ENCODE measurements around the gene RPIA. TPM values are rescaled to one million over a fixed set of nuclear protein-coding genes. Genes with fewer than 3 reads are reported as not detected.

Gene RPIA
- total and polyA plus RNA-seq, 2 of the 13 experiments (the other 11 are each of a cell fraction or from before 2014, with no cell fraction given) = 13.3 to 23.9 TPM

DNA sequence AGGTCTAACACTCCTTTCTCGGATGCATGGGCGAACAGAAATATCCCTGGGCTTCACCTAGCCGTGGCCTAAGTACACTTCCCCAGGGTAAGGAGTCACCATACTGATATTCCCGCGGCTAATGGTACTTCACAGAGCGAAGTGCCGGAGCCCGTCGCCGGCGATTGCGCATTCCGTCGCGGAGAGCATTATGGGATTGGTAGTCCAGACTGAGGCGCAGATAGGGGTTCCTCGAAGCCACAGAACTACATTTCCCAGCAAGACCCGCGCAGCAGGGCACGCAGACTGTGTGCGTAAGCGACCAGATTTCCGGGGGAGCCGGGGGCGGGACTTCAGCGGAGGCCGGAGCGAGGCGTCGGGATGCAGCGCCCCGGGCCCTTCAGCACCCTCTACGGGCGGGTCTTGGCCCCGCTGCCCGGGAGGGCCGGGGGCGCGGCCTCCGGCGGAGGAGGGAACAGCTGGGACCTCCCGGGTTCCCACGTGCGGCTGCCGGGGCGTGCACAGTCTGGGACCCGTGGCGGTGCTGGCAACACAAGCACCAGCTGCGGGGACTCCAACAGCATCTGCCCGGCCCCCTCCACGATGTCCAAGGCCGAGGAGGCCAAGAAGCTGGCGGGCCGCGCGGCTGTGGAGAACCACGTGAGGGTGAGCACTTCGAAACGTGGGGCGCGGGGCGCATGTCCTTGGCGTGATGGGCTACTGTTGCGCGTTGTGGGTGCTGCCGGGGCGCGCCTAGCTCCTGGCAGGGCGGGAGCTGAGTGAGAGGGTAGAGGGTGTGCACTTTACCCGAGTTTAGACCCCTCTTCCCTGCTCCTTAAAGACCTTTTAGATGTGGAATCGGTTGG, at the start of gene RPIA (continued):
- TF ChIP-seq ZNF597 (CRISPR knock-in tag; IDR thresholded peaks at IDR 0.05) (peak; percentile 98; the same call in 1 of the 2 replicates), ZNF501 (CRISPR knock-in tag; IDR thresholded peaks at IDR 0.05) (peak; percentile 94), MBNL3 (CRISPR knock-in tag; conservative IDR thresholded peaks at IDR 0.05) (no peak), MED13 (CRISPR knock-in tag; IDR thresholded peaks at IDR 0.05) (no peak), CREM (IDR thresholded peaks at IDR 0.05) (peak; percentile 100), CREM (CRISPR knock-in tag; IDR thresholded peaks at IDR 0.05) (peak; percentile 85), ZNF550 (CRISPR knock-in tag; IDR thresholded peaks at IDR 0.05; ENCODE audit: borderline replicate concordance) (peak; percentile 90; the same call in 1 of the 2 replicates), ADNP (CRISPR knock-in tag; IDR thresholded peaks at IDR 0.05) (no peak), ZNF780A (CRISPR knock-in tag; IDR thresholded peaks at IDR 0.05) (peak; percentile 58; the same call in 1 of the 2 replicates), STAT5B (CRISPR knock-in tag; IDR thresholded peaks at IDR 0.05) (peak; percentile 78; the same call in 1 of the 2 replicates), SIN3B (IDR thresholded peaks at IDR 0.05; ENCODE audit: low read length) (peak; percentile 68), TOPORS (CRISPR knock-in tag; IDR thresholded peaks at IDR 0.05) (peak; percentile 84), ZNF547 (CRISPR knock-in tag; IDR thresholded peaks at IDR 0.05) (peak; percentile 98), RFX5 (IDR thresholded peaks at IDR 0.05; ENCODE audit: low read depth, low read length) (0 out of 2 replicates have a peak, but pooled peaks have one; percentile 46), ZNF225 (CRISPR knock-in tag; IDR thresholded peaks at IDR 0.05) (0 out of 2 replicates have a peak, but pooled peaks have one; percentile 86), ZNF562 (CRISPR knock-in tag; IDR thresholded peaks at IDR 0.05; ENCODE audit: borderline replicate concordance) (no peak), MED1 (CRISPR knock-in tag; IDR thresholded peaks at IDR 0.05) (peak; percentile 43; the same call in 1 of the 2 replicates), PPARG (CRISPR knock-in tag; conservative IDR thresholded peaks at IDR 0.05) (no peak; the same call in 1 of the 2 replicates), ZFP36L1 (CRISPR knock-in tag; IDR thresholded peaks at IDR 0.05) (no peak; the same call in 1 of the 2 replicates), PRMT3 (CRISPR knock-in tag; IDR thresholded peaks at IDR 0.05; ENCODE audit: borderline replicate concordance, low read depth) (peak; percentile 95), ZSCAN12 (CRISPR knock-in tag; IDR thresholded peaks at IDR 0.05) (no peak), ZNF234 (CRISPR knock-in tag; conservative IDR thresholded peaks at IDR 0.05) (0 out of 2 replicates have a peak, but pooled peaks have one; percentile 75), ZFP62 (CRISPR knock-in tag; IDR thresholded peaks at IDR 0.05) (peak; percentile 90; the same call in 1 of the 2 replicates)
- TF ChIP-seq, protein P1, sequence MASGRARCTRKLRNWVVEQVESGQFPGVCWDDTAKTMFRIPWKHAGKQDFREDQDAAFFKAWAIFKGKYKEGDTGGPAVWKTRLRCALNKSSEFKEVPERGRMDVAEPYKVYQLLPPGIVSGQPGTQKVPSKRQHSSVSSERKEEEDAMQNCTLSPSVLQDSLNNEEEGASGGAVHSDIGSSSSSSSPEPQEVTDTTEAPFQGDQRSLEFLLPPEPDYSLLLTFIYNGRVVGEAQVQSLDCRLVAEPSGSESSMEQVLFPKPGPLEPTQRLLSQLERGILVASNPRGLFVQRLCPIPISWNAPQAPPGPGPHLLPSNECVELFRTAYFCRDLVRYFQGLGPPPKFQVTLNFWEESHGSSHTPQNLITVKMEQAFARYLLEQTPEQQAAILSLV (CRISPR knock-in tag; IDR thresholded peaks at IDR 0.05; ENCODE audit: borderline replicate concordance) = 0 out of 2 replicates have a peak, but pooled peaks have one; percentile 80
- TF ChIP-seq, protein P2, sequence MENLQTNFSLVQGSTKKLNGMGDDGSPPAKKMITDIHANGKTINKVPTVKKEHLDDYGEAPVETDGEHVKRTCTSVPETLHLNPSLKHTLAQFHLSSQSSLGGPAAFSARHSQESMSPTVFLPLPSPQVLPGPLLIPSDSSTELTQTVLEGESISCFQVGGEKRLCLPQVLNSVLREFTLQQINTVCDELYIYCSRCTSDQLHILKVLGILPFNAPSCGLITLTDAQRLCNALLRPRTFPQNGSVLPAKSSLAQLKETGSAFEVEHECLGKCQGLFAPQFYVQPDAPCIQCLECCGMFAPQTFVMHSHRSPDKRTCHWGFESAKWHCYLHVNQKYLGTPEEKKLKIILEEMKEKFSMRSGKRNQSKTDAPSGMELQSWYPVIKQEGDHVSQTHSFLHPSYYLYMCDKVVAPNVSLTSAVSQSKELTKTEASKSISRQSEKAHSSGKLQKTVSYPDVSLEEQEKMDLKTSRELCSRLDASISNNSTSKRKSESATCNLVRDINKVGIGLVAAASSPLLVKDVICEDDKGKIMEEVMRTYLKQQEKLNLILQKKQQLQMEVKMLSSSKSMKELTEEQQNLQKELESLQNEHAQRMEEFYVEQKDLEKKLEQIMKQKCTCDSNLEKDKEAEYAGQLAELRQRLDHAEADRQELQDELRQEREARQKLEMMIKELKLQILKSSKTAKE (CRISPR knock-in tag; IDR thresholded peaks at IDR 0.05; ENCODE audit: borderline replicate concordance) = no peak
- TF ChIP-seq, protein P3, sequence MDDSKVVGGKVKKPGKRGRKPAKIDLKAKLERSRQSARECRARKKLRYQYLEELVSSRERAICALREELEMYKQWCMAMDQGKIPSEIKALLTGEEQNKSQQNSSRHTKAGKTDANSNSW (CRISPR knock-in tag; IDR thresholded peaks at IDR 0.05; ENCODE audit: borderline replicate concordance) = peak; percentile 98; the same call in 1 of the 2 replicates

Measured in HepG2 (cell line).